ENCODE data around the gene KCNT2.

DNA sequence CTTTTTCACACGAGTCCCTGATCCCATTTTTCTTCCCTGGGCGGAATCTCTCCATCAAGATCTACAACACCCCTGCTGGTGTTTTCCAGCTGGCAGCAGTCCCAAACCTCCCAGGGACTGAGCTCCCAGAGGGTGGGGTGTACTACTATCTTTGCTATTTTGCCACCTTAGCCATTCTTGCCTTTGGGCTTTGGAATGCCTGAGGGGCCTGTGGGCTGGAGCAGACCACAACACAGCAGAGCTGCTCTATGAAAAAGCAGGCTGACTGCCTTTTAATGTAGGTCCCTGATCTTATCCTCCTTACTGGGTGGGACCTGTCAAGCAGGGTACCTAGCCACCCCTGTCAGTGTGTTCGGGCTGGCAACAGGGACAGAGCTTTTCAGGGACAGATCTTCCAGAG is 91.9 kb downstream of the KCNT2 start:
- TF ChIP-seq CTCF (tag by site-specific recombination; IDR thresholded peaks at IDR 0.05), result no peak
- TF ChIP-seq ZNF23 (tag by site-specific recombination; IDR thresholded peaks at IDR 0.05; ENCODE audit: borderline replicate concordance), result no peak
- no peak for TF ChIP-seq RBAK (tag by site-specific recombination; IDR thresholded peaks at IDR 0.05)
- no peak for TF ChIP-seq ZNF518A (tag by site-specific recombination; conservative IDR thresholded peaks at IDR 0.05; ENCODE audit: low read depth)
- TF ChIP-seq MYNN (tag by site-specific recombination; IDR thresholded peaks at IDR 0.05; ENCODE audit: borderline replicate concordance), result no peak
- TF ChIP-seq ZNF600 (tag by site-specific recombination; IDR thresholded peaks at IDR 0.05), result no peak
- TF ChIP-seq ZNF785 (tag by site-specific recombination; IDR thresholded peaks at IDR 0.05), result no peak
- no peak for TF ChIP-seq SP2 (tag by site-specific recombination; IDR thresholded peaks at IDR 0.05)
- TF ChIP-seq, protein P1, sequence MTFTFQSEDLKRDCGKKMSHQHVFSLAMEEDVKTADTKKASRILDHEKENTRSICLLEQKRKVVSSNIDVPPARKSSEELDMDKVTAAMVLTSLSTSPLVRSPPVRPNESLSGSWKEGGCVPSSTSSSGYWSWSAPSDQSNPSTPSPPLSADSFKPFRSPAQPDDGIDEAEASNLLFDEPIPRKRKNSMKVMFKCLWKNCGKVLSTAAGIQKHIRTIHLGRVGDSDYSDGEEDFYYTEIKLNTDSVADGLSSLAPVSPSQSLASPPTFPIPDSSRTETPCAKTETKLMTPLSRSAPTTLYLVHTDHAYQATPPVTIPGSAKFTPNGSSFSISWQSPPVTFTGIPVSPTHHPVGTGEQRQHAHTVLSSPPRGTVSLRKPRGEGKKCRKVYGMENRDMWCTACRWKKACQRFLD (tag by site-specific recombination; IDR thresholded peaks at IDR 0.05), result no peak
- no peak for TF ChIP-seq ZNF830 (tag by site-specific recombination; IDR thresholded peaks at IDR 0.05; ENCODE audit: low read depth)
- no peak for TF ChIP-seq SALL2 (tag by site-specific recombination; IDR thresholded peaks at IDR 0.05; ENCODE audit: borderline replicate concordance)
- TF ChIP-seq, protein P2, sequence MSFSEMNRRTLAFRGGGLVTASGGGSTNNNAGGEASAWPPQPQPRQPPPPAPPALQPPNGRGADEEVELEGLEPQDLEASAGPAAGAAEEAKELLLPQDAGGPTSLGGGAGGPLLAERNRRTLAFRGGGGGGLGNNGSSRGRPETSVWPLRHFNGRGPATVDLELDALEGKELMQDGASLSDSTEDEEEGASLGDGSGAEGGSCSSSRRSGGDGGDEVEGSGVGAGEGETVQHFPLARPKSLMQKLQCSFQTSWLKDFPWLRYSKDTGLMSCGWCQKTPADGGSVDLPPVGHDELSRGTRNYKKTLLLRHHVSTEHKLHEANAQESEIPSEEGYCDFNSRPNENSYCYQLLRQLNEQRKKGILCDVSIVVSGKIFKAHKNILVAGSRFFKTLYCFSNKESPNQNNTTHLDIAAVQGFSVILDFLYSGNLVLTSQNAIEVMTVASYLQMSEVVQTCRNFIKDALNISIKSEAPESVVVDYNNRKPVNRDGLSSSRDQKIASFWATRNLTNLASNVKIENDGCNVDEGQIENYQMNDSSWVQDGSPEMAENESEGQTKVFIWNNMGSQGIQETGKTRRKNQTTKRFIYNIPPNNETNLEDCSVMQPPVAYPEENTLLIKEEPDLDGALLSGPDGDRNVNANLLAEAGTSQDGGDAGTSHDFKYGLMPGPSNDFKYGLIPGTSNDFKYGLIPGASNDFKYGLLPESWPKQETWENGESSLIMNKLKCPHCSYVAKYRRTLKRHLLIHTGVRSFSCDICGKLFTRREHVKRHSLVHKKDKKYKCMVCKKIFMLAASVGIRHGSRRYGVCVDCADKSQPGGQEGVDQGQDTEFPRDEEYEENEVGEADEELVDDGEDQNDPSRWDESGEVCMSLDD (tag by site-specific recombination; IDR thresholded peaks at IDR 0.05), result no peak
- TF ChIP-seq ZNF664 (tag by site-specific recombination; IDR thresholded peaks at IDR 0.05), result no peak
